HepG2 (cell line): ENCODE results near the gene ZNF485. TPM values are rescaled to one million over a fixed set of nuclear protein-coding genes. Genes with fewer than 3 reads are reported as not detected.
"Not testable (repeated sequence)": the region's sequence is repeated elsewhere in the genome, so short reads cannot be mapped to it uniquely, and the experiment has no call there.

Source experiments
- ATAC-seq: fragments of 200-7000 bp; cut with Tn5 transposase; 3 replicates; pipeline ENCODE4 v1.9.1; 2020; ENCODE audit warnings: mild to moderate bottlenecking, moderate library complexity
- BruUV-seq: library from RNA; stranded (reverse); fragments of 400-500 nt; replicated peaks from 2 replicates; lab custom pipeline; 2021; lab: Mats Ljungman, UMichigan
- CTCF ChIA-PET: fragments of 300-600 bp; formaldehyde crosslinking; extraction: SDS; loops from one replicate; lab custom pipeline; 2021; ENCODE audit warnings: low total read pairs, inconsistent platforms, low intra/inter-chr PET ratio; lab: Yijun Ruan, JAX
- POLR2A ChIA-PET: fragments of 350-600 bp; sonication (Branson Sonifier 250); formaldehyde crosslinking; loops from one replicate; lab custom pipeline; 2020; ENCODE audit warnings: antibody characterized with exemption, inconsistent platforms; lab: Yijun Ruan, JAX
- DNase-seq: peaks from one replicate; pipeline ENCODE4 v3.0.0-alpha.2; 2015; ENCODE audit warnings: low spot score
- FAIRE-seq: peaks from 3 replicates; lab custom pipeline; 2011; peaks lifted over from hg19 to GRCh38; lab: Jason Lieb, UNC
- H2AFZ ChIP-seq: one replicate; pipeline ENCODE4 v1.6.1; 2011; ENCODE audit warnings: low read length, inconsistent platforms
- H3K27ac ChIP-seq: fragments of 300-600 bp; 3 replicates; pipeline ENCODE4 v1.8.0; 2011; ENCODE audit warnings: mixed run types, mild to moderate bottlenecking, mixed read lengths, low read length, inconsistent platforms; ENCODE audit not compliant: insufficient read depth; ENCODE audit errors: extremely low read length
- H3K27me3 ChIP-seq, 2 experiments: fragments of 200-600 bp in 1 of 2; 2 replicates in 1 of 2; 3 replicates in 1 of 2; pipeline versions ENCODE4 v1.6.0 to v1.8.0; 2011; ENCODE audit warnings: low read length in 2 of 2, mild to moderate bottlenecking in 2 of 2, moderate library complexity in 2 of 2, inconsistent platforms in 1 of 2; ENCODE audit not compliant: insufficient read depth in 2 of 2, control insufficient read depth in 1 of 2
- H3K36me3 ChIP-seq, 2 experiments: fragments of 200-600 bp in 1 of 2; replicated peaks in 1 of 2; 2 replicates in 1 of 2; 3 replicates in 1 of 2; pipeline versions ENCODE4 v1.5.1 to v1.8.0; 2011; ENCODE audit warnings: low read length in 2 of 2, inconsistent platforms in 1 of 2; ENCODE audit not compliant: insufficient read depth in 2 of 2, control insufficient read depth in 1 of 2
- H3K4me1 ChIP-seq: 2 replicates; pipeline ENCODE4 v1.5.1; 2012; ENCODE audit warnings: low read length, inconsistent platforms; ENCODE audit not compliant: insufficient read depth
- H3K4me2 ChIP-seq: 2 replicates; pipeline ENCODE4 v1.6.0; 2011; ENCODE audit warnings: low read depth, low read length, inconsistent platforms
- H3K4me3 ChIP-seq, 3 experiments: fragments of 200-600 bp in 1 of 3; sonication (generic), shearing (Covaris generic) in 1 of 3; replicated peaks in 1 of 3; 2 replicates each; pipeline ENCODE4 v1.5.1; 2011 to 2016; ENCODE audit warnings: low read length in 3 of 3, inconsistent platforms in 2 of 3, low read depth in 2 of 3, mild to moderate bottlenecking in 2 of 3, control low read depth in 1 of 3, mixed read lengths in 1 of 3; ENCODE audit not compliant: insufficient read depth in 1 of 3
- H3K79me2 ChIP-seq: one replicate; pipeline ENCODE4 v1.6.1; 2011; ENCODE audit warnings: low read length, inconsistent platforms; ENCODE audit not compliant: insufficient read depth
- H3K9ac ChIP-seq: 2 replicates; pipeline ENCODE4 v1.6.0; 2011; ENCODE audit warnings: mild to moderate bottlenecking, low read depth, low read length, inconsistent platforms; ENCODE audit not compliant: insufficient read depth
- H3K9me3 ChIP-seq: 2 replicates; pipeline ENCODE4 v1.5.1; 2012; ENCODE audit warnings: mild to moderate bottlenecking, low read length
- H4K20me1 ChIP-seq: 2 replicates; pipeline ENCODE4 v1.6.0; 2011; ENCODE audit warnings: inconsistent platforms, mild to moderate bottlenecking, low read length, moderate library complexity; ENCODE audit not compliant: insufficient read depth
- FOXO1 ChIP-seq: sonication (generic); formaldehyde crosslinking; IDR thresholded peaks from 2 replicates; pipeline ENCODE4 v1.4.0; 2020; ENCODE audit warnings: missing genetic modification reagents
- IRF2 ChIP-seq: IDR thresholded peaks from 2 replicates; pipeline ENCODE4 v1.6.1; 2018; ENCODE audit warnings: missing genetic modification reagents, missing compliant biosample characterization
- SETDB1 ChIP-seq: sonication (generic); formaldehyde crosslinking; IDR thresholded peaks from 2 replicates; pipeline ENCODE4 v1.5.1; 2020; ENCODE audit warnings: missing genetic modification reagents, mild to moderate bottlenecking, borderline replicate concordance
- TMF1 ChIP-seq: sonication (generic); formaldehyde crosslinking; IDR thresholded peaks from 2 replicates; pipeline ENCODE4 v1.8.1; 2022; ENCODE audit warnings: low read depth, missing genetic modification reagents
- TRAFD1 ChIP-seq: sonication (generic); formaldehyde crosslinking; IDR thresholded peaks from 2 replicates; pipeline ENCODE4 v1.5.1; 2020; ENCODE audit warnings: missing genetic modification reagents, mild to moderate bottlenecking, borderline replicate concordance
- ZNF281 ChIP-seq: sonication (generic); formaldehyde crosslinking; IDR thresholded peaks from 2 replicates; pipeline ENCODE4 v1.4.0; 2020; ENCODE audit warnings: missing genetic modification reagents, borderline replicate concordance
- ZNF354B ChIP-seq: sonication (generic); formaldehyde crosslinking; IDR thresholded peaks from 2 replicates; pipeline ENCODE4 v1.8.0; 2022; ENCODE audit warnings: mild to moderate bottlenecking, missing genetic modification reagents
- ZNF563 ChIP-seq: sonication (generic); formaldehyde crosslinking; IDR thresholded peaks from 2 replicates; pipeline ENCODE4 v1.8.0; 2022; ENCODE audit warnings: mild to moderate bottlenecking, moderate library complexity, missing genetic modification reagents
- ZNF761 ChIP-seq: sonication (generic); formaldehyde crosslinking; conservative IDR thresholded peaks from 2 replicates; pipeline ENCODE4 v1.4.0; 2020; ENCODE audit warnings: mild to moderate bottlenecking, missing genetic modification reagents
- ZNF781 ChIP-seq: sonication (generic); formaldehyde crosslinking; IDR thresholded peaks from 2 replicates; pipeline ENCODE4 v1.5.1; 2020; ENCODE audit warnings: borderline replicate concordance, mild to moderate bottlenecking, missing genetic modification reagents; ENCODE audit errors: not compliant biosample characterization
- WGBS: methylation state at CpG from one replicate; pipeline ENCODE4 v1.1.6; 2017; ENCODE audit warnings: low lambda C conversion rate; 5-methylcytosine and 5-hydroxymethylcytosine counted together
- in situ Hi-C: cut with HindIII; loops from 2 replicates; pipeline ENCODE4 v1.10.0; 2017; ENCODE audit warnings: low pct_unique_long_range_greater_than_20kb; ENCODE audit not compliant: extremely low pct_ligation_motif_present
- intact Hi-C: fragments of 100-400 bp; cut with micrococcal nuclease; formaldehyde crosslinking; loops from one replicate; pipeline ENCODE4 v1.10.0; 2022; ENCODE audit not compliant: unreplicated experiment
- polyA plus RNA-seq, 8 experiments: library from polyadenylated mRNA; depleted of rRNA in 3 of 8; stranded (reverse) in 7 of 8; unstranded in 1 of 8; fragments of >200 nt; fragmentation: Illumina TruSeq in 4 of 8; extraction: Trizol in 4 of 8; gene quantifications; 2 replicates each; pipeline versions ENCODE4 v1.2.1 to v1.2.3, GENCODE V29; 2011 to 2016; ENCODE audit warnings: low read depth in 4 of 8, missing spikeins in 1 of 8, mixed read lengths in 1 of 8; ENCODE audit not compliant: insufficient read depth in 1 of 8
- total RNA-seq, 5 experiments: library from RNA; depleted of rRNA; stranded (reverse); fragments of >200 nt; fragmentation: Illumina TruSeq; extraction: Trizol; gene quantifications; 2 replicates each; pipeline ENCODE4 v1.2.3, GENCODE V29; 2016; ENCODE audit warnings: low read depth in 1 of 5

ZNF485 gene
- total and polyA plus RNA-seq, 2 of the 13 experiments (the other 11 are each of a cell fraction or from before 2014, with no cell fraction given): 1.4 to 3.3 TPM

DNA sequence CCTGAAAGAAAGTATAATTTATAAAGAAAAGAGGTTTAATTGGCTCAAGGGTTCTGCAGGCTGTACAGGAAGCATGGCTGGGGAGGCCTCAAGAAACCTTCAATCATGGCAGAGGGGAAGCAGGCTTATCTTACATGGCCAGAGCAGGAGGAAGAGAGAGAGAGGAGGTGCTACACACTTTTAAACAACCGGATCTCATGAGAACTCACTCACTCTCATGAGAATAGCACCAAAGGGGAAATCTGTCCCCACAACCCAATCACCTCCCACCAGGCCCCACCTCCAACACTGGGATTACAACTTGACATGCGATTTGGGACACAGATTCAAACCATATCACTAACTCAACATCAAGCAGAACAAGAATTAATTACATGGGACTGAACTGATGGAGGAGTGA, 6.9 kb upstream of the ZNF485 start (continued):
- TF ChIP-seq ZNF281 (CRISPR knock-in tag) (no peak), SETDB1 (CRISPR knock-in tag) (no peak), TMF1 (no peak), TRAFD1 (CRISPR knock-in tag) (no peak), ZNF354B (CRISPR knock-in tag) (no peak), FOXO1 (no peak), IRF2 (CRISPR knock-in tag) (no peak), ZNF563 (no peak), ZNF781 (no peak)

DNA sequence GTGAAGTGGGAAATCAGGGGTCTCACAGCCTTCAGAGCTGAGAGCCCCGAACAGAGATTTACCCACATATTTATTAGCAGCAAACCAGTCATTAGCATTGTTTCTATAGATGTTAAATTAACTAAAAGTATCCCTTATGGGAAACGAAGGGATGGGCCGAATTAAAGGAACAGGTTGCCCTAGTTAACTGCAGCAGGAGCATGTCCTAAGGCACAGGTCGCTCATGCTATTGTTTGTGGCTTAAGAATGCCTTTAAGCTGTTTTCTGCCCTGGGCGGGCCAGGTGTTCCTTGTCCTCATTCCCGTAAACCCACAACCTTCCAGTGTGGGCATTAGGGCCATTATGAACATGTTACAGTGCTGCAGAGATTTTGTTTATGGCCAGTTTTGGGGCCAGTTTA, 4.7 kb upstream of the ZNF485 start:
- POLR2A ChIA-PET, H3K4me3 ChIP-seq, H3K79me2 ChIP-seq, in situ Hi-C loops, CTCF ChIA-PET, H3K27me3 ChIP-seq, H3K9me3 ChIP-seq, H3K4me2 ChIP-seq, DNase-seq, FAIRE-seq, H4K20me1 ChIP-seq, H2AFZ ChIP-seq, BruUV-seq, intact Hi-C loops, H3K36me3 ChIP-seq, H3K4me1 ChIP-seq, H3K27ac ChIP-seq, ATAC-seq, H3K9ac ChIP-seq: not testable (repeated sequence)
- 28% methylated on average over 6 of the region's 6 CpGs for WGBS
- TF ChIP-seq ZNF761: peak; percentile 84; the same call in 1 of the 2 replicates
